ENCODE measurements around the gene ZWILCH.

Gene ZWILCH

GRCh38 chr15:66592505-66593218 is 87.5 kb downstream of the ZWILCH start:
- TF ChIP-seq FOXP2 (optimal IDR thresholded peaks at IDR 0.05; ENCODE audit: borderline replicate concordance, extremely low read depth, extremely low read length, insufficient read depth) (no peak), SIN3A (IDR thresholded peaks at IDR 0.05; ENCODE audit: borderline replicate concordance, insufficient read depth, low read length) (no peak), TAF1 (IDR thresholded peaks at IDR 0.05; ENCODE audit: borderline replicate concordance, insufficient read depth, low read length) (no peak), POLR2AphosphoS5 (IDR thresholded peaks at IDR 0.05; ENCODE audit: low read depth, low read length) (no peak), REST (IDR thresholded peaks at IDR 0.05; ENCODE audit: insufficient read depth in 1 of 2, low read depth in 2 of 2, low read length in 2 of 2) (no peak)

- TF ChIP-seq FOXP2 (optimal IDR thresholded peaks at IDR 0.05; ENCODE audit: borderline replicate concordance, extremely low read depth, extremely low read length, insufficient read depth), result no peak
- 0 out of 2 replicates have a peak, but pooled peaks have one; percentile 9 for TF ChIP-seq POLR2AphosphoS5 (IDR thresholded peaks at IDR 0.05; ENCODE audit: low read depth, low read length)
Measured at GRCh38 chr15:66593219-66593780, 88.2 kb downstream of the ZWILCH start.

- TF ChIP-seq SIN3A (IDR thresholded peaks at IDR 0.05; ENCODE audit: borderline replicate concordance, insufficient read depth, low read length), result no peak
- no peak for TF ChIP-seq TAF1 (IDR thresholded peaks at IDR 0.05; ENCODE audit: borderline replicate concordance, insufficient read depth, low read length)
- TF ChIP-seq POLR2AphosphoS5 (IDR thresholded peaks at IDR 0.05; ENCODE audit: low read depth, low read length), result no peak
- no peak for TF ChIP-seq FOXP2 (optimal IDR thresholded peaks at IDR 0.05; ENCODE audit: borderline replicate concordance, extremely low read depth, extremely low read length, insufficient read depth)
- TF ChIP-seq REST (IDR thresholded peaks at IDR 0.05; ENCODE audit: insufficient read depth in 1 of 2, low read depth in 2 of 2, low read length in 2 of 2), result no peak
Measured at GRCh38 chr15:66594344-66594743, 89.2 kb downstream of the ZWILCH start.

GRCh38 chr15:66594836-66595235 is 89.7 kb downstream of the ZWILCH start:
- TF ChIP-seq TAF1 (IDR thresholded peaks at IDR 0.05; ENCODE audit: borderline replicate concordance, insufficient read depth, low read length), result no peak
- TF ChIP-seq POLR2AphosphoS5 (IDR thresholded peaks at IDR 0.05; ENCODE audit: low read depth, low read length), result no peak
- TF ChIP-seq FOXP2 (optimal IDR thresholded peaks at IDR 0.05; ENCODE audit: borderline replicate concordance, extremely low read depth, extremely low read length, insufficient read depth), result no peak

- TF ChIP-seq POLR2AphosphoS5 (IDR thresholded peaks at IDR 0.05; ENCODE audit: low read depth, low read length), result no peak
- no peak for TF ChIP-seq REST (IDR thresholded peaks at IDR 0.05; ENCODE audit: insufficient read depth in 1 of 2, low read depth in 2 of 2, low read length in 2 of 2)
- TF ChIP-seq FOXP2 (optimal IDR thresholded peaks at IDR 0.05; ENCODE audit: borderline replicate concordance, extremely low read depth, extremely low read length, insufficient read depth), result no peak
- no peak for TF ChIP-seq TAF1 (IDR thresholded peaks at IDR 0.05; ENCODE audit: borderline replicate concordance, insufficient read depth, low read length)
- TF ChIP-seq SIN3A (IDR thresholded peaks at IDR 0.05; ENCODE audit: borderline replicate concordance, insufficient read depth, low read length), result no peak
Measured at GRCh38 chr15:66595332-66595731, 90.2 kb downstream of the ZWILCH start.

- TF ChIP-seq SIN3A (IDR thresholded peaks at IDR 0.05; ENCODE audit: borderline replicate concordance, insufficient read depth, low read length) (no peak), POLR2AphosphoS5 (IDR thresholded peaks at IDR 0.05; ENCODE audit: low read depth, low read length) (no peak), FOXP2 (optimal IDR thresholded peaks at IDR 0.05; ENCODE audit: borderline replicate concordance, extremely low read depth, extremely low read length, insufficient read depth) (no peak), REST (IDR thresholded peaks at IDR 0.05; ENCODE audit: insufficient read depth in 1 of 2, low read depth in 2 of 2, low read length in 2 of 2) (no peak), TAF1 (IDR thresholded peaks at IDR 0.05; ENCODE audit: borderline replicate concordance, insufficient read depth, low read length) (no peak)
Measured at GRCh38 chr15:66595931-66596545, 90.9 kb downstream of the ZWILCH start.
